Mammary epithelial cell (primary cell): ENCODE results near the gene DHX9.

Experiments used
- CTCF ChIP-seq, 2 donors: IDR thresholded peaks in 1 of 2; conservative IDR thresholded peaks in 1 of 2; 2 replicates each; pipeline ENCODE4 v1.5.1; 2011 to 2012; ENCODE audit warnings: inconsistent platforms in 2 of 2, low read length in 2 of 2, mild to moderate bottlenecking in 2 of 2, control low read depth in 1 of 2, low read depth in 1 of 2; ENCODE audit not compliant: insufficient read depth in 1 of 2; ENCODE audit errors: extremely low read depth in 1 of 2
- EZH2 ChIP-seq: IDR thresholded peaks from 2 replicates; pipeline ENCODE4 v1.6.1; 2012; ENCODE audit warnings: low read length, inconsistent platforms, borderline replicate concordance

- TF ChIP-seq CTCF (conservative IDR thresholded peaks at IDR 0.05 in 1 of 2, IDR thresholded peaks at IDR 0.05 in 1 of 2; ENCODE audit: extremely low read depth in 1 of 2, insufficient read depth in 1 of 2, low read depth in 1 of 2, low read length in 2 of 2) (no peak), EZH2 (no peak)
Observed at GRCh38 chr1:182845379-182845778, 6.2 kb downstream of the DHX9 start.
